Measurements from ENCODE around the gene MINDY4. TPM values are rescaled to one million over a fixed set of nuclear protein-coding genes. Genes with fewer than 3 reads are reported as not detected.

The MINDY4 gene
- total RNA-seq (10 to 100 TPM in 1 of 2 donors, 1 to 10 TPM in 1; 7.2 to 13.8 TPM), polyA plus RNA-seq (ENCODE audit: insufficient read length in 2 of 2) (1 to 10 TPM; 9.1 to 9.2 TPM)
- long read RNA-seq, donor 1, partial matches to known transcripts = 0 of 1 reads
- long read RNA-seq, donor 1, other reads (novel, unspliced or antisense) = 0 of 1 reads
- long read RNA-seq, donor 2 = 0 reads
- long read RNA-seq, donor 3 = 0 reads
- long read RNA-seq, donor 4, partial matches to known transcripts = 5 of 7 reads
- long read RNA-seq, donor 4, other reads (novel, unspliced or antisense) = 0 of 7 reads

DNA sequence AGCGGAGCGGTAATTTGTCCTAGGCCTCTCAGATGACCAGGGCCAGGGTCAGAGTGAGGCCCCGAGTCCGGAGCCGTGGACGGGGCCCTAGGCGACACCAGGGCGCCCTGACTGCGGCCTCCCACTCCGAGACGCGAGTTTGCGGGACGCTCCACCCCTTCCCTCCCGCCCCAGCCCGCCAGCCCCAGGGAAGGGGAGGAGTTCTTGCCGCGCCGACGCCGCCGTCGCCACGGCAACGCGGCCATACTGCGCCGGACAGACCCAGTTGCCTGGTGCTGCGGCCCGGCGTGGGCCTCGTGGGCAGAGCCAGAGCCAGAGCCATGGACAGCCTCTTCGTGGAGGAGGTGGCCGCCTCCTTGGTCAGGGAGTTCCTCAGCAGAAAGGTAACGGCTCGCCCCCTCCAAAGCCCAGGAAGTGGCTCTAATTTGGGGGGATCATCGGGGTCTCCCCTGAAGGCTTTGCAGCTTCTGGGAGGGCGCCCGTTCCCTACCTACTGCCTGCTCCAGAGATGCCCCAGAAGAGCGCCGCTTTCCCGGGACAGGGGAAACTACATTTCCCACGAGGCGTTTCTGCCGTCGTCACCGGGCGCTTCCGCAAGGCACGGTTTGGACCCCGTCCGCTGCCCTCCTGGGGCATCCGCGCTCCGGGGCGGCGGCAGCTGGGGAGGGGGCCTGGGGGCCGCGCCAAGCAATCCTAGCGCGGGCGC, at the start of gene MINDY4:
Gene MINDY4, plus strand, starts transcription at position 244 of the 706 bp plus-strand sequence. Its CDS starts 77 bp downstream, at position 321.
- DNase-seq (ENCODE audit: low read depth in 4 of 6, low spot score in 6 of 6) = peak in 5 of 6 donors; percentile 47 to 93 (median 76)
- WGBS (ENCODE audit: insufficient coverage) = under 1% methylated on average over 62 of the region's 62 CpGs
- peak within 1 kb of the TSS; percentile 68 for H3K4me3 ChIP-seq (ENCODE audit: low read depth, low read length)
- no peaks in the 10 kb centered on the region for H3K9me3 ChIP-seq (ENCODE audit: control insufficient read depth, insufficient read depth, low read length)
- H3K36me3 ChIP-seq (ENCODE audit: control insufficient read depth, insufficient read depth, low read length) = no peaks in the 10 kb centered on the region
- no peaks in the 10 kb centered on the region for H3K27me3 ChIP-seq (ENCODE audit: control insufficient read depth, insufficient read depth, low read length)
- peaks cover 11% of the 10 kb centered on the region for H3K4me1 ChIP-seq (ENCODE audit: control insufficient read depth, insufficient read depth, low read length)
- H3K27ac ChIP-seq (ENCODE audit: low read depth, low read length) = peak within 1 kb of the TSS; percentile 67

- WGBS (ENCODE audit: insufficient coverage) = no CpG with 5 or more reads among the region's 2 CpGs
Observed at GRCh38 chr7:30722187-30722586, 49.0 kb upstream of the MINDY4 start.

GRCh38 chr7:30722671-30723070, 48.5 kb upstream of the MINDY4 start:
- DNase-seq (ENCODE audit: low read depth in 4 of 6, low spot score in 6 of 6) = no peak
- Histone ChIP-seq H3K4me1 (ENCODE audit: control insufficient read depth, insufficient read depth, low read length) (peaks cover 11% of the 10 kb centered on the region), H3K4me3 (ENCODE audit: low read depth, low read length) (no peak overlapping the region), H3K27me3 (ENCODE audit: control insufficient read depth, insufficient read depth, low read length) (peaks cover 6% of the 10 kb centered on the region), H3K27ac (ENCODE audit: low read depth, low read length) (no peak overlapping the region), H3K36me3 (ENCODE audit: control insufficient read depth, insufficient read depth, low read length) (no peaks in the 10 kb centered on the region), H3K9me3 (ENCODE audit: control insufficient read depth, insufficient read depth, low read length) (no peaks in the 10 kb centered on the region)

More at GRCh38 chr7:30722187-30722586, 49.0 kb upstream of the MINDY4 start:
- Histone ChIP-seq H3K4me3 (ENCODE audit: low read depth, low read length) (no peak overlapping the region), H3K4me1 (ENCODE audit: control insufficient read depth, insufficient read depth, low read length) (peaks cover 11% of the 10 kb centered on the region), H3K9me3 (ENCODE audit: control insufficient read depth, insufficient read depth, low read length) (no peaks in the 10 kb centered on the region), H3K27me3 (ENCODE audit: control insufficient read depth, insufficient read depth, low read length) (peaks cover 6% of the 10 kb centered on the region), H3K36me3 (ENCODE audit: control insufficient read depth, insufficient read depth, low read length) (no peaks in the 10 kb centered on the region), H3K27ac (ENCODE audit: low read depth, low read length) (no peak overlapping the region)
- no peak for DNase-seq (ENCODE audit: low read depth in 4 of 6, low spot score in 6 of 6)

GRCh38 chr7:30723776-30724175, 47.4 kb upstream of the MINDY4 start:
- no peak overlapping the region for H3K27ac ChIP-seq (ENCODE audit: low read depth, low read length)
- WGBS (ENCODE audit: insufficient coverage) = 67% methylated on average over 1 of the region's 4 CpGs
- H3K27me3 ChIP-seq (ENCODE audit: control insufficient read depth, insufficient read depth, low read length) = peaks cover 6% of the 10 kb centered on the region
- H3K4me1 ChIP-seq (ENCODE audit: control insufficient read depth, insufficient read depth, low read length) = peaks cover 11% of the 10 kb centered on the region
- no peak overlapping the region for H3K4me3 ChIP-seq (ENCODE audit: low read depth, low read length)
- no peak for DNase-seq (ENCODE audit: low read depth in 4 of 6, low spot score in 6 of 6)
- no peaks in the 10 kb centered on the region for H3K36me3 ChIP-seq (ENCODE audit: control insufficient read depth, insufficient read depth, low read length)
- no peaks in the 10 kb centered on the region for H3K9me3 ChIP-seq (ENCODE audit: control insufficient read depth, insufficient read depth, low read length)

GRCh38 chr7:30726296-30727006, 44.8 kb upstream of the MINDY4 start:
- Histone ChIP-seq H3K4me3 (ENCODE audit: low read depth, low read length) (no peak overlapping the region), H3K9me3 (ENCODE audit: control insufficient read depth, insufficient read depth, low read length) (no peaks in the 10 kb centered on the region), H3K36me3 (ENCODE audit: control insufficient read depth, insufficient read depth, low read length) (no peaks in the 10 kb centered on the region), H3K27ac (ENCODE audit: low read depth, low read length) (no peak overlapping the region), H3K27me3 (ENCODE audit: control insufficient read depth, insufficient read depth, low read length) (peaks cover 10% of the 10 kb centered on the region), H3K4me1 (ENCODE audit: control insufficient read depth, insufficient read depth, low read length) (peaks cover 11% of the 10 kb centered on the region)
- 93% methylated on average over 3 of the region's 7 CpGs for WGBS (ENCODE audit: insufficient coverage)
- DNase-seq (ENCODE audit: low read depth in 4 of 6, low spot score in 6 of 6) = no peak

GRCh38 chr7:30727061-30727945, 43.9 kb upstream of the MINDY4 start:
- peak in 1 of 6 donors; percentile 32 for DNase-seq (ENCODE audit: low read depth in 4 of 6, low spot score in 6 of 6)
- peaks cover 10% of the 10 kb centered on the region for H3K27me3 ChIP-seq (ENCODE audit: control insufficient read depth, insufficient read depth, low read length)
- no peaks in the 10 kb centered on the region for H3K9me3 ChIP-seq (ENCODE audit: control insufficient read depth, insufficient read depth, low read length)
- H3K4me3 ChIP-seq (ENCODE audit: low read depth, low read length) = no peak overlapping the region
- no peak overlapping the region for H3K27ac ChIP-seq (ENCODE audit: low read depth, low read length)
- peaks cover 11% of the 10 kb centered on the region for H3K4me1 ChIP-seq (ENCODE audit: control insufficient read depth, insufficient read depth, low read length)
- 59% methylated on average over 4 of the region's 8 CpGs for whole genome bisulfite sequencing (ENCODE audit: insufficient coverage)
- H3K36me3 ChIP-seq (ENCODE audit: control insufficient read depth, insufficient read depth, low read length) = no peaks in the 10 kb centered on the region

DNA sequence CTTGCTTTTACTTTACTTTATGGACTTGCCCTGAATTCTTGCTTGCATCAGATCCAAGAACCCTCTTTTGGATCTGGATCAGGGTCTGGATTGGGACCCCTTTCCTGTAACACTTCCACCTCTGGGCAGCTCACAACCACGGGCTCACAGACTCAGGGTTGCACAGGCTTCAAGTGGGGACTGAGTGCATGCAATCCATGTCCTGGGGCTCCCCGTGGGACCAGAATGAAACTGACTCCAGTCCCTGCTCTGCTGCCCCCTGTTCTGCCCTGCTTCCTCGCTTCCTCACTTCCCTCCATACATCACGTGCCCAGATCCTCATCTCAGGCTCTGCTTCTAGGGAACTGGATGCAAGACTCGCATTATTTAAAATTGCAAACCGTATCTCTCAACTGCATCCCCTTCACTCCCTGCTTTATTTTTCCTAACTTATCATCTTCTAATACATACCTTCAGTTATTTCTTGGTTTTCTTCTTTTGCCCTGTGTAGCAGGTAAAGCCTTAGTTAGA, 42.6 kb upstream of the MINDY4 start:
- H3K4me3 ChIP-seq (ENCODE audit: low read depth, low read length) = no peak overlapping the region
- H3K4me1 ChIP-seq (ENCODE audit: control insufficient read depth, insufficient read depth, low read length) = peaks cover 11% of the 10 kb centered on the region
- no peak overlapping the region for H3K27ac ChIP-seq (ENCODE audit: low read depth, low read length)
- WGBS (ENCODE audit: insufficient coverage) = 65% methylated on average over 4 of the region's 6 CpGs
- H3K36me3 ChIP-seq (ENCODE audit: control insufficient read depth, insufficient read depth, low read length) = no peaks in the 10 kb centered on the region
- H3K27me3 ChIP-seq (ENCODE audit: control insufficient read depth, insufficient read depth, low read length) = peaks cover 10% of the 10 kb centered on the region
- DNase-seq (ENCODE audit: low read depth in 4 of 6, low spot score in 6 of 6) = no peak
- no peaks in the 10 kb centered on the region for H3K9me3 ChIP-seq (ENCODE audit: control insufficient read depth, insufficient read depth, low read length)

DNA sequence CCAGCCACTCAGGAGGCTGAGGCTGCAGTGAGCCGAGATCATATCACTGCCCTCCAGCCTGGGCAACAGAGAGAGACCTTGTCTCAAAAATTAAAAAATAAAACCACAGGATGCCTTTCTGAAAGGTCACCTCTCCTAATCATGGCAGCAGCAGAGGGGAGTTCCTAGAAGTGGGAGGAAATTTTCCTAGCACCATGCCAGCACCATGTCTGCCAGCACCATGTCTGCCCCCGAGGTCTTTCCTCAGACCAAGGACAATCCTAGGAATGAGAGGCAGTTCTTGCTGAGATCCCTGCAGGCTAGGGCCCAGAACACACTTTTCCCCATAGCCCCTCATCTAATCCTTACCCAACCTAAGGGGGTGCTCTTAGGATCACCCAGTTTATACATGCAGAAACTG, 41.6 kb upstream of the MINDY4 start:
- 89% methylated on average over 2 of the region's 2 CpGs for WGBS (ENCODE audit: insufficient coverage)
- Histone ChIP-seq H3K36me3 (ENCODE audit: control insufficient read depth, insufficient read depth, low read length) (no peaks in the 10 kb centered on the region), H3K27ac (ENCODE audit: low read depth, low read length) (no peak overlapping the region), H3K4me1 (ENCODE audit: control insufficient read depth, insufficient read depth, low read length) (peaks cover 11% of the 10 kb centered on the region), H3K27me3 (ENCODE audit: control insufficient read depth, insufficient read depth, low read length) (peaks cover 9% of the 10 kb centered on the region), H3K9me3 (ENCODE audit: control insufficient read depth, insufficient read depth, low read length) (no peaks in the 10 kb centered on the region), H3K4me3 (ENCODE audit: low read depth, low read length) (no peak overlapping the region)
- no peak for DNase-seq (ENCODE audit: low read depth in 4 of 6, low spot score in 6 of 6)

- H3K9me3 ChIP-seq (ENCODE audit: control insufficient read depth, insufficient read depth, low read length) = no peaks in the 10 kb centered on the region
- H3K4me1 ChIP-seq (ENCODE audit: control insufficient read depth, insufficient read depth, low read length) = peaks cover 9% of the 10 kb centered on the region
- no peak overlapping the region for H3K4me3 ChIP-seq (ENCODE audit: low read depth, low read length)
- peaks cover 4% of the 10 kb centered on the region for H3K27me3 ChIP-seq (ENCODE audit: control insufficient read depth, insufficient read depth, low read length)
- DNase-seq (ENCODE audit: low read depth in 4 of 6, low spot score in 6 of 6) = no peak
- WGBS (ENCODE audit: insufficient coverage) = 89% methylated on average over 1 of the region's 2 CpGs
- H3K36me3 ChIP-seq (ENCODE audit: control insufficient read depth, insufficient read depth, low read length) = no peaks in the 10 kb centered on the region
- no peak overlapping the region for H3K27ac ChIP-seq (ENCODE audit: low read depth, low read length)
Observed at GRCh38 chr7:30730097-30730496, 41.1 kb upstream of the MINDY4 start.

All from spinal cord (tissue), 10 donors.